PC-9 (cell line): ENCODE data around the gene LIN52. TPM values are rescaled to one million over a fixed set of nuclear protein-coding genes. Genes with fewer than 3 reads are reported as not detected.

Source experiments
- BruUV-seq: library from RNA; stranded (reverse); fragments of 400-500 nt; replicated peaks from 2 replicates; lab custom pipeline; 2021; lab: Mats Ljungman, UMichigan
- CTCF ChIA-PET: fragments of 300-600 bp; sonication (Branson Sonifier 250); formaldehyde crosslinking; loops from one replicate; lab custom pipeline; 2022; ENCODE audit warnings: antibody characterized with exemption; lab: Charles Lee
- POLR2A ChIA-PET: fragments of 300-600 bp; sonication (Branson Sonifier 250); formaldehyde crosslinking; loops from one replicate; lab custom pipeline; 2022; ENCODE audit warnings: antibody characterized with exemption; ENCODE audit not compliant: unreplicated experiment; lab: Charles Lee
- DNase-seq, 2 experiments: peaks; one replicate each; pipeline versions ENCODE4 v3.0.0 to v3.0.0-alpha.2; 2015 to 2022; ENCODE audit warnings: mixed read lengths in 1 of 2
- H2AFZ ChIP-seq: fragments of 200-600 bp; sonication (generic); 2 replicates; pipeline ENCODE4 v1.8.1; 2017; ENCODE audit warnings: antibody characterized with exemption
- H3F3A ChIP-seq: fragments of 200-600 bp; sonication (generic); 2 replicates; pipeline ENCODE4 v1.8.1; 2017; ENCODE audit warnings: antibody characterized with exemption, mild to moderate bottlenecking, low read depth; ENCODE audit not compliant: insufficient read depth
- H3K27ac ChIP-seq: fragments of 200-600 bp; sonication (generic); 2 replicates; pipeline ENCODE4 v1.6.1; 2016; ENCODE audit warnings: mixed run types
- H3K27me3 ChIP-seq: fragments of 200-600 bp; sonication (generic); 2 replicates; pipeline ENCODE4 v1.6.1; 2016; ENCODE audit warnings: low read depth, mixed run types; ENCODE audit not compliant: insufficient read depth
- H3K36me3 ChIP-seq: fragments of 200-600 bp; sonication (generic); 2 replicates; pipeline ENCODE4 v1.6.1; 2016; ENCODE audit warnings: low read depth, mixed run types
- H3K4me1 ChIP-seq: fragments of 200-600 bp; sonication (generic); replicated peaks from 2 replicates; pipeline ENCODE4 v1.6.1; 2016; ENCODE audit warnings: mixed run types; ENCODE audit not compliant: insufficient read depth
- H3K4me2 ChIP-seq: fragments of 200-600 bp; sonication (generic); 2 replicates; pipeline ENCODE4 v1.6.1; 2017; ENCODE audit warnings: mixed run types
- H3K4me3 ChIP-seq: fragments of 200-600 bp; sonication (generic); 2 replicates; pipeline ENCODE4 v1.6.1; 2016; ENCODE audit warnings: mixed run types
- H3K79me2 ChIP-seq: fragments of 200-600 bp; sonication (generic); 2 replicates; pipeline ENCODE4 v1.6.1; 2017; ENCODE audit warnings: low read depth, mixed run types
- H3K9me2 ChIP-seq: fragments of 200-600 bp; sonication (generic); 2 replicates; pipeline ENCODE4 v1.8.1; 2017; ENCODE audit warnings: mild to moderate bottlenecking; ENCODE audit not compliant: insufficient read depth
- H3K9me3 ChIP-seq: fragments of 200-600 bp; sonication (generic); 2 replicates; pipeline ENCODE4 v1.8.1; 2016; ENCODE audit warnings: low read depth; ENCODE audit not compliant: insufficient read depth
- H4K20me1 ChIP-seq: fragments of 200-600 bp; sonication (generic); 2 replicates; pipeline ENCODE4 v1.8.1; 2017; ENCODE audit not compliant: insufficient read depth
- EZH2 ChIP-seq: fragments of 200-600 bp; sonication (generic); IDR thresholded peaks from 2 replicates; pipeline ENCODE4 v1.8.0; 2017; ENCODE audit warnings: antibody characterized with exemption, low read depth
- intact Hi-C: fragments of 100-400 bp; cut with micrococcal nuclease; formaldehyde crosslinking; loops from one replicate; pipeline ENCODE4 v1.10.0; 2022; ENCODE audit not compliant: unreplicated experiment
- total RNA-seq: library from RNA; stranded (reverse); gene quantifications from 2 replicates; pipeline ENCODE4 v1.2.3, GENCODE V29; 2021
- TF ChIP-seq, protein P1 (sequence below): fragments of 200-600 bp; sonication (generic); conservative IDR thresholded peaks from 2 replicates; pipeline ENCODE4 v1.6.1; 2017; ENCODE audit warnings: mixed run types, antibody characterized with exemption, mild to moderate bottlenecking, moderate library complexity

The LIN52 gene
- total RNA-seq, 1 experiment from 2014 or later = 18.8 TPM

DNA sequence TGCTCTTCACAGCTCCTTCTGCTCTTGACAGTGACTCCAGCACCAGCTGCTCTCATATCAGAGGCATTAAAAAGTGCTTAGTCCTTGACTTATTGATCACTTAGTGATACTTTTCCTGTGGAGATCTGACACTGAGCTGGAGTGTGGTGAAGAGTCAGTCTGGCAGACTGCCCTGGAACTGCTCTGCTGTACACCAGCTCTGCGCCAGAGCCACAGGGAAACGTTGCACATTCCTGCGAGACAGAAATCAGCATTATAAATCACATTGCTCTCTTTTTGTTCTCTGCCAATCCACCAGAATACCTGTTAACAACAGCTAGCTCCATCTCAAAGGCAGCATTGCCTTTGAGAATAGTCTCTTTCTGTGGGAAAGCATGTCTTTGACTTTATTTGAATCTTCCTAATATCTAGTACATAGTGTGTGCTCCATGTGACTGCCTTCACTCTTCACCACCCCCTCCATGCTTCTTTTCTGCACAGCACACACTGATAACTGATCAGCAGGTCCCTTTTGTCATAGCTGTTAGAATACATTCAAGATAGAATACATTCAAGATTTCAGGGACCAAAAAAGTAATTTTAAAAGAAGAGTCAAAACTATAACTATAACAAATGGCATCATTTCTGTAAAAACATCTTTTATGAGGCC, 106.3 kb downstream of the LIN52 start:
- Histone ChIP-seq H3K9me2 (no peaks in the 10 kb centered on the region), H3K4me3 (no peak overlapping the region), H3K9me3 (no peaks in the 10 kb centered on the region), H3K27ac (no peak overlapping the region), H3K27me3 (no peaks in the 10 kb centered on the region), H4K20me1 (no peaks in the 10 kb centered on the region), H3K79me2 (no peaks in the 10 kb centered on the region), H3K4me1 (no peaks in the 10 kb centered on the region), H3K36me3 (no peaks in the 10 kb centered on the region), H3K4me2 (no peak overlapping the region), H2AFZ (no peak overlapping the region), H3F3A (no peaks in the 10 kb centered on the region)
- no peak for DNase-seq
- no peak for TF ChIP-seq EZH2
- TF ChIP-seq, protein P1, sequence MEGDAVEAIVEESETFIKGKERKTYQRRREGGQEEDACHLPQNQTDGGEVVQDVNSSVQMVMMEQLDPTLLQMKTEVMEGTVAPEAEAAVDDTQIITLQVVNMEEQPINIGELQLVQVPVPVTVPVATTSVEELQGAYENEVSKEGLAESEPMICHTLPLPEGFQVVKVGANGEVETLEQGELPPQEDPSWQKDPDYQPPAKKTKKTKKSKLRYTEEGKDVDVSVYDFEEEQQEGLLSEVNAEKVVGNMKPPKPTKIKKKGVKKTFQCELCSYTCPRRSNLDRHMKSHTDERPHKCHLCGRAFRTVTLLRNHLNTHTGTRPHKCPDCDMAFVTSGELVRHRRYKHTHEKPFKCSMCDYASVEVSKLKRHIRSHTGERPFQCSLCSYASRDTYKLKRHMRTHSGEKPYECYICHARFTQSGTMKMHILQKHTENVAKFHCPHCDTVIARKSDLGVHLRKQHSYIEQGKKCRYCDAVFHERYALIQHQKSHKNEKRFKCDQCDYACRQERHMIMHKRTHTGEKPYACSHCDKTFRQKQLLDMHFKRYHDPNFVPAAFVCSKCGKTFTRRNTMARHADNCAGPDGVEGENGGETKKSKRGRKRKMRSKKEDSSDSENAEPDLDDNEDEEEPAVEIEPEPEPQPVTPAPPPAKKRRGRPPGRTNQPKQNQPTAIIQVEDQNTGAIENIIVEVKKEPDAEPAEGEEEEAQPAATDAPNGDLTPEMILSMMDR = no peak
- BruUV-seq = no TSS peak
- CTCF ChIA-PET = no interaction called here
- POLR2A ChIA-PET = no interaction called here
- intact Hi-C loops = no loop called here

GRCh38 chr14:74194506-74195274, 109.9 kb downstream of the LIN52 start:
- ChIA-PET POLR2A (no interaction called here), CTCF (no interaction called here)
- no peaks in the 10 kb centered on the region for H3K9me2 ChIP-seq
- H4K20me1 ChIP-seq = no peaks in the 10 kb centered on the region
- no peak for TF ChIP-seq EZH2
- TF ChIP-seq, protein P1 = no peak
- H3K4me3 ChIP-seq = no peak overlapping the region
- intact Hi-C loops = no loop called here
- H3K4me1 ChIP-seq = no peaks in the 10 kb centered on the region
- no peaks in the 10 kb centered on the region for H3K79me2 ChIP-seq
- no peaks in the 10 kb centered on the region for H3F3A ChIP-seq
- no peak for DNase-seq
- H3K27ac ChIP-seq = no peak overlapping the region
- no peak overlapping the region for H2AFZ ChIP-seq
- H3K27me3 ChIP-seq = no peaks in the 10 kb centered on the region
- no peaks in the 10 kb centered on the region for H3K36me3 ChIP-seq
- BruUV-seq = no TSS peak
- no peaks in the 10 kb centered on the region for H3K9me3 ChIP-seq
- no peak overlapping the region for H3K4me2 ChIP-seq

DNA sequence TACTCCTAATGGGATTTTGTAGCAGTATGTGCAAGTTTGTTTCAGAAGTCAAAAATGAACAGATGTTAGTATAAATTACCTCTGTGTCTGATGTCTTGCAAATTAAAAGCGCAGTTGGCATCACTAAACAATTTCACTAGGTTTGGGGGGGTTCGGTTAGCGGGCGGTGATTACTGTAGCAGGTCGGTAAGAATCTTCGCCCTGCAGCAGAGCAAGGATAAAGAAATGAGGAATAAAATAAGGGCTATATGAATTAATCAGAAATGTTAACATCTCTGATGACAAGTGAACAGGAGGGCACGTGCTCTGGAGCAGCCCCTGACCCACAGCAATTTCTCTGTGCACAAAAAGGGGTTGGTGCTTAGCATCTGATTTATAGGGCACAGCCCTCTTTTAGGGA, 110.9 kb downstream of the LIN52 start:
- Histone ChIP-seq H3K4me3 (no peak overlapping the region), H2AFZ (no peak overlapping the region), H3K4me1 (no peaks in the 10 kb centered on the region), H4K20me1 (no peaks in the 10 kb centered on the region), H3F3A (no peaks in the 10 kb centered on the region), H3K9me3 (no peaks in the 10 kb centered on the region), H3K79me2 (no peaks in the 10 kb centered on the region), H3K4me2 (no peak overlapping the region), H3K9me2 (no peaks in the 10 kb centered on the region), H3K27me3 (no peaks in the 10 kb centered on the region), H3K27ac (no peak overlapping the region), H3K36me3 (no peaks in the 10 kb centered on the region)
- intact Hi-C loops = no loop called here
- ChIA-PET POLR2A (interaction anchor here (0.7 kb wide), 1 partner anchor 82 kb away, joined by 9 read pairs; no protein-coding TSS in a partner anchor), CTCF (interaction anchor here (0.5 kb wide), 1 partner anchor 22 kb away, joined by 3 read pairs; no protein-coding TSS in a partner anchor)
- no peak for DNase-seq
- TF ChIP-seq EZH2 = no peak
- TF ChIP-seq, protein P1 = no peak
- BruUV-seq = no TSS peak
